GM18499 (cell line): Measurements from ENCODE around the gene TOMM34.

Experiments used
- ATAC-seq: cut with Tn5 transposase; IDR thresholded peaks from one replicate; pipeline ENCODE4 v1.9.1; 2021; ENCODE audit warnings: moderate number of reproducible peaks; ENCODE audit not compliant: insufficient read depth, unreplicated experiment

TOMM34 gene

GRCh38 chr20:44936510-44936909 lies 23.7 kb downstream of the TOMM34 start:
- ATAC-seq: no peak

GRCh38 chr20:44932916-44933315 lies 27.3 kb downstream of the TOMM34 start:
- no peak for ATAC-seq

- no peak for ATAC-seq
These were observed 28.3 kb downstream of the TOMM34 start for GRCh38 chr20:44931911-44932310.

GRCh38 chr20:44930517-44931168 lies 29.6 kb downstream of the TOMM34 start:
- ATAC-seq: no peak

GRCh38 chr20:44928595-44928994 lies 31.6 kb downstream of the TOMM34 start:
- no peak for ATAC-seq

GRCh38 chr20:44924541-44924940 lies 35.7 kb downstream of the TOMM34 start:
- ATAC-seq: no peak

GRCh38 chr20:44921447-44921846 lies 38.8 kb downstream of the TOMM34 start:
- ATAC-seq: no peak

GRCh38 chr20:44918761-44919160 lies 41.4 kb downstream of the TOMM34 start:
- no peak for ATAC-seq

GRCh38 chr20:44918342-44918741 lies 41.9 kb downstream of the TOMM34 start:
- no peak for ATAC-seq

- no peak for ATAC-seq
These were observed 42.8 kb downstream of the TOMM34 start for GRCh38 chr20:44917399-44917798.

- ATAC-seq: no peak
These were observed 43.6 kb downstream of the TOMM34 start for GRCh38 chr20:44916586-44916985.

GRCh38 chr20:44914924-44915323 lies 45.3 kb downstream of the TOMM34 start:
- ATAC-seq: no peak

- ATAC-seq: no peak
These were observed 48.0 kb downstream of the TOMM34 start for GRCh38 chr20:44912189-44912588.

- ATAC-seq: no peak
These were observed 48.8 kb downstream of the TOMM34 start for GRCh38 chr20:44911264-44911921.

- ATAC-seq: no peak
These were observed 49.4 kb downstream of the TOMM34 start for GRCh38 chr20:44910690-44911262.

GRCh38 chr20:44909872-44910689 lies 50.1 kb downstream of the TOMM34 start, which contains the start of gene PABPC1L:
Gene PABPC1L, plus strand, starts transcription at chr20:44910060. Its CDS starts 84 bp downstream, at chr20:44910144.
- ATAC-seq: no peak

- ATAC-seq: no peak
These were observed 51.0 kb downstream of the TOMM34 start for GRCh38 chr20:44908987-44909871.

- no peak for ATAC-seq
These were observed 55.8 kb downstream of the TOMM34 start for GRCh38 chr20:44904377-44904776.

GRCh38 chr20:44901974-44902373 lies 58.2 kb downstream of the TOMM34 start:
- no peak for ATAC-seq
